HG02798 (cell line): ENCODE results near the gene SCYGR7.
A peak's percentile ranks its signal among the peaks of the same experiment; 100 is the strongest.
"Not testable (repeated sequence)": the region's sequence is repeated elsewhere in the genome, so short reads cannot be mapped to it uniquely, and the experiment has no call there.

Experiments
- ATAC-seq: cut with Tn5 transposase; IDR thresholded peaks from one replicate; pipeline ENCODE4 v1.9.1; 2021; ENCODE audit warnings: mild to moderate bottlenecking; ENCODE audit not compliant: unreplicated experiment, poor library complexity

The SCYGR7 gene

GRCh38 chr2:227756261-227756660 lies 28.1 kb downstream of the SCYGR7 start:
- ATAC-seq = not testable (repeated sequence)

- ATAC-seq = no peak
These were observed 31.4 kb downstream of the SCYGR7 start for GRCh38 chr2:227759411-227760118.

- ATAC-seq = no peak
These were observed 33.8 kb downstream of the SCYGR7 start for GRCh38 chr2:227761740-227762476.

- no peak for ATAC-seq
These were observed 37.7 kb downstream of the SCYGR7 start for GRCh38 chr2:227765788-227766372.

- ATAC-seq = peak; percentile 98
These were observed 38.3 kb downstream of the SCYGR7 start for GRCh38 chr2:227766373-227766883.

- ATAC-seq = no peak
These were observed 39.7 kb downstream of the SCYGR7 start for GRCh38 chr2:227767830-227768229.

- no peak for ATAC-seq
These were observed 44.1 kb downstream of the SCYGR7 start for GRCh38 chr2:227772197-227772661.

GRCh38 chr2:227772932-227773331 lies 44.8 kb downstream of the SCYGR7 start:
- no peak for ATAC-seq

- ATAC-seq = peak; percentile 41
These were observed 46.0 kb downstream of the SCYGR7 start for GRCh38 chr2:227774011-227774624.

GRCh38 chr2:227774895-227775842 lies 47.0 kb downstream of the SCYGR7 start:
- ATAC-seq = no peak
